PC-9 (cell line): ENCODE data around the gene SEBOX. TPM values are rescaled to one million over a fixed set of nuclear protein-coding genes. Genes with fewer than 3 reads are reported as not detected.

Experiments
- BruUV-seq: library from RNA; stranded (reverse); fragments of 400-500 nt; replicated peaks from 2 replicates; lab custom pipeline; 2021; lab: Mats Ljungman, UMichigan
- CTCF ChIA-PET: fragments of 300-600 bp; sonication (Branson Sonifier 250); formaldehyde crosslinking; loops from one replicate; lab custom pipeline; 2022; ENCODE audit warnings: antibody characterized with exemption; lab: Charles Lee
- POLR2A ChIA-PET: fragments of 300-600 bp; sonication (Branson Sonifier 250); formaldehyde crosslinking; loops from one replicate; lab custom pipeline; 2022; ENCODE audit warnings: antibody characterized with exemption; ENCODE audit not compliant: unreplicated experiment; lab: Charles Lee
- DNase-seq, 2 experiments: peaks; one replicate each; pipeline versions ENCODE4 v3.0.0 to v3.0.0-alpha.2; 2015 to 2022; ENCODE audit warnings: mixed read lengths in 1 of 2
- H2AFZ ChIP-seq: fragments of 200-600 bp; sonication (generic); 2 replicates; pipeline ENCODE4 v1.8.1; 2017; ENCODE audit warnings: antibody characterized with exemption
- H3F3A ChIP-seq: fragments of 200-600 bp; sonication (generic); 2 replicates; pipeline ENCODE4 v1.8.1; 2017; ENCODE audit warnings: antibody characterized with exemption, mild to moderate bottlenecking, low read depth; ENCODE audit not compliant: insufficient read depth
- H3K27ac ChIP-seq: fragments of 200-600 bp; sonication (generic); 2 replicates; pipeline ENCODE4 v1.6.1; 2016; ENCODE audit warnings: mixed run types
- H3K27me3 ChIP-seq: fragments of 200-600 bp; sonication (generic); 2 replicates; pipeline ENCODE4 v1.6.1; 2016; ENCODE audit warnings: low read depth, mixed run types; ENCODE audit not compliant: insufficient read depth
- H3K36me3 ChIP-seq: fragments of 200-600 bp; sonication (generic); 2 replicates; pipeline ENCODE4 v1.6.1; 2016; ENCODE audit warnings: low read depth, mixed run types
- H3K4me1 ChIP-seq: fragments of 200-600 bp; sonication (generic); replicated peaks from 2 replicates; pipeline ENCODE4 v1.6.1; 2016; ENCODE audit warnings: mixed run types; ENCODE audit not compliant: insufficient read depth
- H3K4me2 ChIP-seq: fragments of 200-600 bp; sonication (generic); 2 replicates; pipeline ENCODE4 v1.6.1; 2017; ENCODE audit warnings: mixed run types
- H3K4me3 ChIP-seq: fragments of 200-600 bp; sonication (generic); 2 replicates; pipeline ENCODE4 v1.6.1; 2016; ENCODE audit warnings: mixed run types
- H3K79me2 ChIP-seq: fragments of 200-600 bp; sonication (generic); 2 replicates; pipeline ENCODE4 v1.6.1; 2017; ENCODE audit warnings: low read depth, mixed run types
- H3K9me2 ChIP-seq: fragments of 200-600 bp; sonication (generic); 2 replicates; pipeline ENCODE4 v1.8.1; 2017; ENCODE audit warnings: mild to moderate bottlenecking; ENCODE audit not compliant: insufficient read depth
- H3K9me3 ChIP-seq: fragments of 200-600 bp; sonication (generic); 2 replicates; pipeline ENCODE4 v1.8.1; 2016; ENCODE audit warnings: low read depth; ENCODE audit not compliant: insufficient read depth
- H4K20me1 ChIP-seq: fragments of 200-600 bp; sonication (generic); 2 replicates; pipeline ENCODE4 v1.8.1; 2017; ENCODE audit not compliant: insufficient read depth
- CTCF ChIP-seq: fragments of 200-600 bp; sonication (generic); conservative IDR thresholded peaks from 2 replicates; pipeline ENCODE4 v1.6.1; 2017; ENCODE audit warnings: mixed run types, antibody characterized with exemption, mild to moderate bottlenecking, moderate library complexity
- EZH2 ChIP-seq: fragments of 200-600 bp; sonication (generic); IDR thresholded peaks from 2 replicates; pipeline ENCODE4 v1.8.0; 2017; ENCODE audit warnings: antibody characterized with exemption, low read depth
- intact Hi-C: fragments of 100-400 bp; cut with micrococcal nuclease; formaldehyde crosslinking; loops from one replicate; pipeline ENCODE4 v1.10.0; 2022; ENCODE audit not compliant: unreplicated experiment
- total RNA-seq: library from RNA; stranded (reverse); gene quantifications from 2 replicates; pipeline ENCODE4 v1.2.3, GENCODE V29; 2021

The SEBOX gene
- total RNA-seq, 1 experiment from 2014 or later, result not detected

- H3K27ac ChIP-seq, result no peak overlapping the region
- no peak overlapping the region for H2AFZ ChIP-seq
- H3K27me3 ChIP-seq, result no peaks in the 10 kb centered on the region
- no peaks in the 10 kb centered on the region for H3K9me2 ChIP-seq
- peaks cover 6% of the 10 kb centered on the region; the same call in 1 of the 2 replicates for H3F3A ChIP-seq
- BruUV-seq, result no TSS peak
- intact Hi-C loops, result loop anchor here (5.0 kb wide), 1 partner anchor 71 kb away; the partner anchor contains the start of genes IFT20 and TNFAIP1
- H3K4me1 ChIP-seq, result peaks cover 11% of the 10 kb centered on the region
- H3K4me3 ChIP-seq, result no peak overlapping the region
- H4K20me1 ChIP-seq, result no peaks in the 10 kb centered on the region
- no peak for DNase-seq
- TF ChIP-seq CTCF (no peak), EZH2 (no peak)
- H3K4me2 ChIP-seq, result no peak overlapping the region
- ChIA-PET POLR2A (no interaction called here), CTCF (no interaction called here)
- no peaks in the 10 kb centered on the region for H3K9me3 ChIP-seq
- peaks cover 10% of the 10 kb centered on the region; the same call in 1 of the 2 replicates for H3K79me2 ChIP-seq
- H3K36me3 ChIP-seq, result 0 out of 2 replicates have a peak, but pooled peaks cover 8% of the 10 kb centered on the region
Observed at GRCh38 chr17:28407974-28408306, 42.9 kb upstream of the SEBOX start.

GRCh38 chr17:28407130-28407973 lies 42.4 kb upstream of the SEBOX start:
- Histone ChIP-seq H2AFZ (no peak overlapping the region), H3K4me1 (peaks cover 11% of the 10 kb centered on the region), H4K20me1 (no peaks in the 10 kb centered on the region), H3K36me3 (0 out of 2 replicates have a peak, but pooled peaks cover 8% of the 10 kb centered on the region), H3K79me2 (peaks cover 10% of the 10 kb centered on the region; the same call in 1 of the 2 replicates), H3K27me3 (no peaks in the 10 kb centered on the region), H3K4me3 (no peak overlapping the region), H3K9me2 (no peaks in the 10 kb centered on the region), H3K4me2 (no peak overlapping the region), H3K9me3 (no peaks in the 10 kb centered on the region), H3K27ac (no peak overlapping the region), H3F3A (peaks cover 6% of the 10 kb centered on the region; the same call in 1 of the 2 replicates)
- DNase-seq, result peak in 1 of 2 experiments; percentile 19
- ChIA-PET CTCF (interaction anchor here (1.1 kb wide), 1 partner anchor 9 kb away, joined by 3 read pairs; no protein-coding TSS in a partner anchor), POLR2A (no interaction called here)
- intact Hi-C loops, result loop anchor here (5.0 kb wide), 1 partner anchor 70 kb away; the partner anchor contains the start of genes IFT20 and TNFAIP1
- BruUV-seq, result no TSS peak
- TF ChIP-seq CTCF, result no peak; the same call in 1 of the 2 replicates

GRCh38 chr17:28406473-28406814 lies 41.4 kb upstream of the SEBOX start:
- CTCF ChIA-PET, result interaction anchor here (1.1 kb wide), 1 partner anchor 10 kb away, joined by 3 read pairs; no protein-coding TSS in a partner anchor

More at GRCh38 chr17:28406473-28406814, 41.4 kb upstream of the SEBOX start:
- peaks cover 6% of the 10 kb centered on the region; the same call in 1 of the 2 replicates for H3F3A ChIP-seq
- H3K4me1 ChIP-seq, result peaks cover 11% of the 10 kb centered on the region
- TSS peak; percentile 62 for BruUV-seq
- H3K27ac ChIP-seq, result no peak overlapping the region
- peak overlapping the region; percentile 95 for H2AFZ ChIP-seq
- intact Hi-C loops, result loop anchor here (5.0 kb wide), 1 partner anchor 69 kb away; the partner anchor contains the start of genes IFT20 and TNFAIP1
- no peaks in the 10 kb centered on the region for H4K20me1 ChIP-seq
- H3K79me2 ChIP-seq, result peaks cover 10% of the 10 kb centered on the region; the same call in 1 of the 2 replicates
- H3K4me3 ChIP-seq, result peak overlapping the region; percentile 99
- H3K9me2 ChIP-seq, result no peaks in the 10 kb centered on the region
- 0 out of 2 replicates have a peak, but pooled peaks cover 12% of the 10 kb centered on the region for H3K36me3 ChIP-seq
- no peak for DNase-seq
- no peaks in the 10 kb centered on the region for H3K27me3 ChIP-seq
- H3K4me2 ChIP-seq, result peak overlapping the region; percentile 95
- no peaks in the 10 kb centered on the region for H3K9me3 ChIP-seq
- TF ChIP-seq EZH2 (no peak), CTCF (no peak)
- POLR2A ChIA-PET, result no interaction called here
